NOMO-1 treated with dmso at 0.1 percent for 144 hours (cell line): Measurements from ENCODE around the gene HIC1.

Experiments used
- DNase-seq: peaks from one replicate; lab custom pipeline; 2025; ENCODE audit not compliant: unreplicated experiment; lab: John Stamatoyannopoulos, UW

Gene HIC1

DNA sequence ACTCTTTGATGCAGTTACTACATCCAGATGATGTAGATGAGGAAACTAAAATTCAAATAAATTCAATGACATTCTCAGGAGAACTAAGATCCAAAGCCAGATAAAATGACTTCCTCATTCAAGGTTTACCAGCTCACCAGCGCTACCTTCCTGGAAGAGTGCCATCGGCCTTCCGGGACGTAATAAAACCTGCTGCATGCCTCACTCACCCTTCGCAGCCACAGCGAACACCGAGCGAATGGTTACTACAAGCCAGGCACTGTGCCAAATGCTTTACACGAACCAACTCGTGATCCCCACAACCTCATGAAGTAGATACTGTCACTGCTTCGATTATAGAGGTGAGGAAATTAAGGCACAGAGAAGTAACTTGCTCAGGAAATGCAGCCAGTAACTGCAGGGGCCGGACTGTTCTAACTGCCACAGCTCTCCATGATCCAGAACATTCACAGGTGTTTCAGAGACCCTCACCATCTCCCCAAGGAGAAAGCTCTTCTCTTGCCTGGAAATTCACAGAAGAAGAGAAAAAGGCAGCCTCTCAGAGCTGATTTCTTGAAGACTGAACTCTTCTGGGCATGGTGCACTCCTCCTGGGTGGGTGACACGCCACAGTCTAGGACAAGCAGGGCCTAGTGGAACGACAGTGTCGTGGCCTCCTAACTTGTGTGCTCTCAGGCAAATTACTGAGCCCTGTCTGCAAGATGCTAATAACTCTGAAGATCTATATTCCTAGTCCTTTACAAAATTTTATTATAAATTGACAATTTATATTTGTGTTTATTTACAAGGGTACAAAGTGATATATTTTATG is 46.8 kb downstream of the HIC1 start:
- DNase-seq: no peak

DNA sequence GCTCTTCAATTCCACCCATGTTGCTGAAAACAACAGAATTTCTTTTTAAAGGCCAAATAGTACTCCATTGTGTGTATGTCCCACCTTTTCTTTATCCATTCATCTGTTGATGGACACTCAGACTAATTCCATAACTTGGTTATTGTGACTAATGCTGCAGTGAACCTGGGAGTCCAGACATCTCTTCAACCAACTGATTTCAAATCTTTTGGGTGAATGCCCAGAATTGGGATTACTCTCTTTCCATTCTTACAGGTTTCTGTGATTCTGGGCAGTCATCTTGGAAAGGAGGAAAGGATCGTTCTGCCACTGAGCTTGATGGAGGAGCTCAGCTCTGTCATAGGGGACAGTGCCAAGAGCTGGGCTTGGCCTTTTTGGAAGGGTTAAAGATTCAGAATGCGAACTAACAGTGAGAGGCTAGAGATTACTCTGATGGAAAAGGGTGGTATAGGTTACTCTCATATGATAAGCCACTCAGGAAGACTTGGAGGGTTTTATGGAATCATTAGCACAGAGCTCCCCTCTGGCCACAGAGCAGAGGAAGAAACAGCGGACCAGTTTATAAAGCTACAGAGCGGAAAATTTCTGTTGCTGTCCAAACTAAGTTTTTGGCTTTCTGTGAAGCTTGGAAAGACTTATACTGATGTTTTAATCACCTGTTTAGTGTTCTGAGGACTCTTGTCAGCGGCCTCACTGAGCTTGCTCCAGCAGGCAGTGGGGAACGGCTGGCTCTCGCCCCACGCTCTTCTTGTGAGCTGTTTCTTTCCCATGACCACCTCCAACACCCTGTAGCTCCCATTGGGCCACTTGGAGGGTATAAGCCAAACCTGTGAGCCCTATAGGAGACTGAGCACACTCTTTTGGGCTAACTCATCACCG is 48.3 kb downstream of the HIC1 start:
- no peak for DNase-seq

DNA sequence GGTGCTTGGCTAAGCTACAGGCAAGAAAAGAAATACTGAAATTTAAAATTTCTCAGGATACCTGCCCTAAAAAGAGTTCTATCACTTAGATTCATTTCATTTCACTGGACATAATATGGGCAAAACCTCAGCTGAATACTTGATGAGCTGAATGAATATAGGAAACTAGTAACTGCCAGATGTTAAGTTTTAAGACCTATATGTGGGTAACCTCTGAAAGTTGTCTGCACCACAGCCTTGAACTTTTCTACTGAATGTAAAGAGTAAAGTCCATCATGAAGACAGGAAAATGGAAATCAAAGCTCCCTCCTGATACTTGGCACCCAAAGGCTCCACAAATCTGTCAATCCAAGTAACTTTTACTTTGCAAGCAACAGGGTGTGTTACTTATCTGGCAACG is 50.8 kb downstream of the HIC1 start:
- no peak for DNase-seq

DNA sequence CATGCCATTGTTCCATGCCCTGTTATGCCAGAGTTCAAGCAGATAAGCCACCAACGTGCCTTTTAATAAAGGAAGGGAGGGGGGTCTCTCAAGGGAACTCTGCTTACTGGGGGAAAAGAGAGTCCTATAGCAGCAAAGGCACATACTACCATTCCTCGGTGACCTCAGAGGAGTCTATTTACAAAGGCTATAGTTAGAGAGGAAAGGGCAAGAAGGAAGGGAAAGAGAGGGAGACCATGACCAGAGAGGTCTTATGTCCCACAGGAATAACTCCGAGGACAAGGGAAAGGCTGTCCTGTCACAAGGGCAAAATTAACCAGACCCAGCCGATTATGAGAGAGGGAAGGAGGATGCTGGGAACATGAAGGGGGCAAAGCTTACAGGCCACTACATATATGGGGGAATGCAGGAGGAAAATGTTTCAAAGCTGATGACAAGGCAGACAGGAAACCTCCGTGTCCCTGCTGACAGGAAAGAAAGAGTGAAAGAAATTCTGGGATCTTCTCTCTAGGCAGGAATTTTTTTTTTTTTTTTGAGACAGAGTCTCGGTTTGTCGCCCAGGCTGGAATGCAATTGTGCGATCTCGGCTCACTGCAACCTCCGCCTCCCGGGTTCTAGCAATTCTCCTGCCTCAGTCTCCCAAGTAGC is 51.5 kb downstream of the HIC1 start:
- DNase-seq: no peak

DNA sequence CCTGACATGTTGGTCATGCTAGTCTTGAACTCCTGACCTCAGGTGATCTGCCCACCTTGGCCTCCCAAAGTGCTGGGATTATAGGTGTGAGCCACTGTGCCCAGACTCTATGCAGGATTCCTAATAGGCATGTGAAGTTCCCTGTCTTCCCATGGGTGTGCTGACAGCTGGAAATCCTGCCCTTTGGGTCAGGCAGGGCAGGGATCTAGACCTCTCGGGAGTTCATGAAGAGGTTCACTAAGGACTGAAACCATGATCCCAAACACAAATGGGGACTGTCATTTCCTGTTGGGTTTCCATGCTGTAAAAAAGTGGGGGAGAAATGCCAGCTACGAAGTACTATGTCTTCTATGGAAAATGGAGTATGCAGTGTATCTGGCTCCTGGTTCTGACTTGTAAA is 52.1 kb downstream of the HIC1 start:
- DNase-seq: no peak

DNA sequence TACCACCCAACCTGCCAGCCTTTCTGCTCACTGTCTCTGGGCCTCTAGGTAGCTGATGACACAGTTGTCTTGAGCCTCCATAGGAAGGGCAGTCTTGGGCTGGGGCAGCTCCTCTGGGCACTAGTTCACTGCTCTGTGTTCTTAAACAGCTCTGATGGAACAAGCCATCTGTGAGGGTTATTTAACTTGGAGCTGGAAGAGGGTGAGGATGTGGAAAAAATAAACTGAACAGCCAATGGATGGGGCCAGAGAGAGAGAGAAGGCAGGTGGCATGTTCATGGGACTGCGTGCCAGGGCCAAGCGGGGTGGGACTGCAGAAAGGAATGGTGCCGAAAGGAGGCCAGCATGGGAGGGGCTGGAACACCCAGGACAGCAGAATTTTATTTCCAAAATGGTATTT is 52.6 kb downstream of the HIC1 start:
- DNase-seq: no peak

DNA sequence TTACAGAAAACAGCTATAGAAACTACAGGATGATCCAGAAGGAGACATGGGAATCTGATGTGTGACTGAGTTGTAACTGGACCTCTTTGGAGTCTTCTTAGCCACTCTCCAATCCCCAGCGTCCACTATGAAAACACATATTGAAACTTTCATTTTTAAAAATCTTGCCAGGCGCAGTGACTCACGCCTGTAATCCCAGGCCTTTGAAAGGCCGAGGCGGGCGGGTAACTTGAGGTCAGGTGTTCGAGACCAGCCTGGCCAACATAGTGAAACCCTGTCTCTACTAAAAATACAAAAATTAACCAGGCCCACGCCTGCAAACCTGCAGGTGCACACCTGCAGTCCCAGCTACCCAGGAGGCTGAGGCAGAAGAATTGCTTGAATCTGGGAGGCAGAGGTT is 53.3 kb downstream of the HIC1 start:
- DNase-seq: no peak

DNA sequence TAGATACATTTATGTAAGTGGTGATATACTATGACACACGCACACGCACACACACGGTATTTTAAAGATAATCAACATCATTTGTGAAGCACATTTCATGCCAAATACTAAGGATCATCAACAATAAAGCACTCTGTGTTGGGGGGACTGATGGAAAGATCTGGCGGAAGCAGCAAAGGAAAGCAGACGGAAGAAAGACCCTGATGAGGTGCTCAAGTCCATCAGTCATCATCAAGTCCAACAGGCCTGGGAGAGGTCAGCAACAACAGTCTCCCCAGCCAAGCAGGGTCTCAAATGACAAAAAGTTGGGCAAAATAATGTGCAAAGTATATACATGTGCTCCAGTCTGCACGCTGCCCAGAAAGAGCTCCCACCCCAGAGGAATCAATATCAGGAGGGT is 55.5 kb downstream of the HIC1 start:
- DNase-seq: no peak

DNA sequence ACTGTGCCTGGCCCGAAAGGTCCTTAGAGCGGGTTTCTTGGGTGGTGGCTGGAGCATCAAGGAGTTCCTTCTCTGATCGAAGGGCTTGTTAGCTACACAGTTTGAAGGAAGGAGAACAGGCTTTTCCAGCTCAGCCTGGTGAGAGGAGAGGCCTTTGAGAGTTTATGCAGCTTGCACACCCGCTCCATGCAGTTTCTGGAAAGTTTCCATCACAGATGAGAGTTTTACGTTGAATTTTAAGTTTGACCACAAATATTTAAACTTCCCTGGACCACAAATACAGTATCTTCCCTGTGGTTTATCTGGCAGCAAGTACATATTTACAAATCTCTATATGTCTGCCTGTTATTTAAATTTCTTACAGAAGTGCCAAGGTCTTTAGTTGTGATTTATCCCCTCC is 56.8 kb downstream of the HIC1 start:
- no peak for DNase-seq
